PFSK-1 (cell line): ENCODE measurements around the gene SLC6A15.

Experiments
- FOXP2 ChIP-seq: optimal IDR thresholded peaks from 2 replicates; pipeline ENCODE3; 2011; ENCODE audit warnings: borderline replicate concordance, control low read depth, inconsistent platforms; ENCODE audit not compliant: insufficient read depth; ENCODE audit errors: extremely low read length, extremely low read depth
- POLR2AphosphoS5 ChIP-seq: IDR thresholded peaks from 2 replicates; pipeline ENCODE4 v1.6.1; 2012; ENCODE audit warnings: low read depth, mild to moderate bottlenecking, control low read depth, low read length, moderate library complexity
- SIN3A ChIP-seq: IDR thresholded peaks from 2 replicates; pipeline ENCODE4 v1.6.1; 2012; ENCODE audit warnings: mild to moderate bottlenecking, low read length, moderate library complexity, borderline replicate concordance; ENCODE audit not compliant: insufficient read depth
- TAF1 ChIP-seq: IDR thresholded peaks from 2 replicates; pipeline ENCODE4 v1.6.1; 2012; ENCODE audit warnings: low read length, control low read depth, borderline replicate concordance; ENCODE audit not compliant: insufficient read depth
- TF ChIP-seq, protein P1 (sequence below), 2 experiments: IDR thresholded peaks; 2 replicates each; pipeline versions ENCODE4 v1.6.1 to v1.8.0; 2011 to 2012; ENCODE audit warnings: low read depth in 2 of 2, low read length in 2 of 2, control low read depth in 1 of 2, inconsistent platforms in 1 of 2, mild to moderate bottlenecking in 1 of 2, moderate library complexity in 1 of 2; ENCODE audit not compliant: insufficient read depth in 1 of 2

The SLC6A15 gene

GRCh38 chr12:84858796-84859195 lies 53.8 kb downstream of the SLC6A15 start:
- no peak for TF ChIP-seq POLR2AphosphoS5
- TF ChIP-seq FOXP2, result no peak
- TF ChIP-seq TAF1, result no peak
- no peak for TF ChIP-seq SIN3A
- TF ChIP-seq, protein P1, sequence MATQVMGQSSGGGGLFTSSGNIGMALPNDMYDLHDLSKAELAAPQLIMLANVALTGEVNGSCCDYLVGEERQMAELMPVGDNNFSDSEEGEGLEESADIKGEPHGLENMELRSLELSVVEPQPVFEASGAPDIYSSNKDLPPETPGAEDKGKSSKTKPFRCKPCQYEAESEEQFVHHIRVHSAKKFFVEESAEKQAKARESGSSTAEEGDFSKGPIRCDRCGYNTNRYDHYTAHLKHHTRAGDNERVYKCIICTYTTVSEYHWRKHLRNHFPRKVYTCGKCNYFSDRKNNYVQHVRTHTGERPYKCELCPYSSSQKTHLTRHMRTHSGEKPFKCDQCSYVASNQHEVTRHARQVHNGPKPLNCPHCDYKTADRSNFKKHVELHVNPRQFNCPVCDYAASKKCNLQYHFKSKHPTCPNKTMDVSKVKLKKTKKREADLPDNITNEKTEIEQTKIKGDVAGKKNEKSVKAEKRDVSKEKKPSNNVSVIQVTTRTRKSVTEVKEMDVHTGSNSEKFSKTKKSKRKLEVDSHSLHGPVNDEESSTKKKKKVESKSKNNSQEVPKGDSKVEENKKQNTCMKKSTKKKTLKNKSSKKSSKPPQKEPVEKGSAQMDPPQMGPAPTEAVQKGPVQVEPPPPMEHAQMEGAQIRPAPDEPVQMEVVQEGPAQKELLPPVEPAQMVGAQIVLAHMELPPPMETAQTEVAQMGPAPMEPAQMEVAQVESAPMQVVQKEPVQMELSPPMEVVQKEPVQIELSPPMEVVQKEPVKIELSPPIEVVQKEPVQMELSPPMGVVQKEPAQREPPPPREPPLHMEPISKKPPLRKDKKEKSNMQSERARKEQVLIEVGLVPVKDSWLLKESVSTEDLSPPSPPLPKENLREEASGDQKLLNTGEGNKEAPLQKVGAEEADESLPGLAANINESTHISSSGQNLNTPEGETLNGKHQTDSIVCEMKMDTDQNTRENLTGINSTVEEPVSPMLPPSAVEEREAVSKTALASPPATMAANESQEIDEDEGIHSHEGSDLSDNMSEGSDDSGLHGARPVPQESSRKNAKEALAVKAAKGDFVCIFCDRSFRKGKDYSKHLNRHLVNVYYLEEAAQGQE (IDR thresholded peaks at IDR 0.05; ENCODE audit: insufficient read depth in 1 of 2, low read depth in 2 of 2, low read length in 2 of 2), result no peak

GRCh38 chr12:84857525-84858208 lies 54.9 kb downstream of the SLC6A15 start:
- TF ChIP-seq, protein P1 (IDR thresholded peaks at IDR 0.05; ENCODE audit: insufficient read depth in 1 of 2, low read depth in 2 of 2, low read length in 2 of 2), result no peak
- TF ChIP-seq SIN3A (no peak), FOXP2 (no peak)

GRCh38 chr12:84856156-84856900 lies 56.3 kb downstream of the SLC6A15 start:
- no peak for TF ChIP-seq FOXP2
- TF ChIP-seq SIN3A, result no peak
- TF ChIP-seq POLR2AphosphoS5, result no peak
- TF ChIP-seq TAF1, result no peak
- TF ChIP-seq, protein P1 (IDR thresholded peaks at IDR 0.05; ENCODE audit: insufficient read depth in 1 of 2, low read depth in 2 of 2, low read length in 2 of 2), result no peak

DNA sequence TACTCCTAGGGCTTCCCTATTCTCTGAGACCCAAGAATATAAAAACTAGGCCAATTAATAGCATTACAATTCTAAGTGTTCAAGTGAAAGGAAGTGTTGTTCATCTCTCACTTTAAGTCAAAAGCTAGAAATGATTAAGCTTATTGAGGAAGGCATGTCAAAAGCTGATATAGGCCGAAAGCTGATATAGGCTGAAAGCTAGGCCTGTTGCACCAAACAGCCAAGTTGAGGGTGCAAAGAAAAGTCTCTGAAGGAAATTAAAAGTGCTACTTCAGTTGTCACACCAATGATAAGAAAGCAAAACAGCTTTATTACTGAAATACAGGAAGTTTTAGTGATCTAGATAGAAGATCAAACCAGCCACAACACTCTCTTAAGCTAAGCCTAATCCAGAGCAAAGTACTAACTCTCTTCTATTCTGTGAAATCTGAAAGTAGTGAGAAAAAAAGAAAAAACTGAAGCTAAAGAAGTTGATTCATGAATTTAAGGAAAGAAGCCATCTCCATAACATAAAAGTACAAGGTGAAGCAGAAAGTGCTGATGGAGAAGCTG lies 68.9 kb downstream of the SLC6A15 start:
- no peak for TF ChIP-seq POLR2AphosphoS5
- TF ChIP-seq, protein P1 (IDR thresholded peaks at IDR 0.05; ENCODE audit: insufficient read depth in 1 of 2, low read depth in 2 of 2, low read length in 2 of 2), result no peak
- no peak for TF ChIP-seq SIN3A
- TF ChIP-seq FOXP2, result no peak
- TF ChIP-seq TAF1, result no peak
